Karpas-422 (cell line): ENCODE results near the gene CCDC57. TPM values are rescaled to one million over a fixed set of nuclear protein-coding genes. Genes with fewer than 3 reads are reported as not detected.
A peak's percentile ranks its signal among the peaks of the same experiment; 100 is the strongest.
"Not testable (repeated sequence)": the region's sequence is repeated elsewhere in the genome, so short reads cannot be mapped to it uniquely, and the experiment has no call there.

ENCODE experiments used
- DNase-seq: peaks from one replicate; pipeline ENCODE4 v3.0.0-alpha.2; 2015
- H2AFZ ChIP-seq: fragments of 200-600 bp; sonication (generic); 2 replicates; pipeline ENCODE4 v1.6.1; 2014; ENCODE audit warnings: antibody characterized with exemption, low read length, mixed read lengths
- H3K27ac ChIP-seq: fragments of 200-600 bp; sonication (generic); 2 replicates; pipeline ENCODE4 v1.5.1; 2014; ENCODE audit warnings: mild to moderate bottlenecking, low read length, moderate library complexity
- H3K27me3 ChIP-seq: fragments of 200-600 bp; sonication (generic); 2 replicates; pipeline ENCODE4 v1.6.1; 2014; ENCODE audit warnings: low read length, mixed read lengths
- H3K36me3 ChIP-seq: fragments of 200-600 bp; sonication (generic); 2 replicates; pipeline ENCODE4 v1.6.1; 2014; ENCODE audit warnings: low read length, mixed read lengths; ENCODE audit not compliant: insufficient read depth
- H3K4me1 ChIP-seq: fragments of 200-600 bp; sonication (generic); 2 replicates; pipeline ENCODE4 v1.6.1; 2014; ENCODE audit warnings: mild to moderate bottlenecking, low read length, mixed read lengths
- H3K4me2 ChIP-seq: fragments of 200-600 bp; sonication (generic); 2 replicates; pipeline ENCODE4 v1.6.1; 2014; ENCODE audit warnings: low read length, low read depth, mild to moderate bottlenecking; ENCODE audit not compliant: poor library complexity, severe bottlenecking
- H3K4me3 ChIP-seq: fragments of 200-600 bp; sonication (generic); 2 replicates; pipeline ENCODE4 v1.5.1; 2014; ENCODE audit warnings: mild to moderate bottlenecking, antibody characterized with exemption, low read length, mixed read lengths
- H3K79me2 ChIP-seq: fragments of 200-600 bp; sonication (generic); 2 replicates; pipeline ENCODE4 v1.6.1; 2014; ENCODE audit warnings: mild to moderate bottlenecking, low read length, mixed read lengths
- H3K9ac ChIP-seq: fragments of 200-600 bp; sonication (generic); 2 replicates; pipeline ENCODE4 v1.6.0; 2014; ENCODE audit warnings: low read length
- H3K9me2 ChIP-seq: fragments of 200-600 bp; sonication (generic), shearing (Covaris generic); replicated peaks from 2 replicates; pipeline ENCODE4 v1.6.0; 2014; ENCODE audit warnings: mild to moderate bottlenecking, low read length, moderate library complexity; ENCODE audit not compliant: insufficient read depth
- H3K9me3 ChIP-seq: fragments of 300-700, 200-600 bp; sonication (generic); 2 replicates; pipeline ENCODE4 v1.6.1; 2014; ENCODE audit warnings: low read length, mixed read lengths
- H4K20me1 ChIP-seq: fragments of 200-600 bp; sonication (generic); 2 replicates; pipeline ENCODE4 v1.6.1; 2014; ENCODE audit warnings: mild to moderate bottlenecking, antibody characterized with exemption, low read length, low read depth; ENCODE audit not compliant: insufficient read depth
- total RNA-seq: library from RNA; depleted of rRNA; stranded (reverse); fragments of >200 nt; shearing (Covaris generic); gene quantifications from 2 replicates; pipeline ENCODE4 v1.2.3, GENCODE V29; 2014; ENCODE audit warnings: low replicate concordance

The CCDC57 gene
- total RNA-seq, 1 experiment from 2014 or later: 31.3 TPM

GRCh38 chr17:82213251-82214011, 789 bp upstream of the CCDC57 start:
- no peaks in the 10 kb centered on the region for H3K36me3 ChIP-seq
- peaks cover 15% of the 10 kb centered on the region for H3K4me1 ChIP-seq
- H2AFZ ChIP-seq: peak overlapping the region; percentile 97
- peak overlapping the region; percentile 88 for H3K9ac ChIP-seq
- no peaks in the 10 kb centered on the region for H4K20me1 ChIP-seq
- peak; percentile 62 for DNase-seq
- H3K27ac ChIP-seq: no peak overlapping the region
- no peaks in the 10 kb centered on the region for H3K27me3 ChIP-seq
- H3K79me2 ChIP-seq: no peaks in the 10 kb centered on the region
- no peaks in the 10 kb centered on the region for H3K9me3 ChIP-seq
- peak overlapping the region; percentile 85 for H3K4me2 ChIP-seq
- H3K9me2 ChIP-seq: no peaks in the 10 kb centered on the region
- H3K4me3 ChIP-seq: peak overlapping the region; percentile 93

- not testable (repeated sequence) for H3K4me3 ChIP-seq, H3K36me3 ChIP-seq, H3K9ac ChIP-seq, H3K27ac ChIP-seq, H3K9me3 ChIP-seq, H2AFZ ChIP-seq, H3K9me2 ChIP-seq, DNase-seq, H3K79me2 ChIP-seq, H3K4me2 ChIP-seq, H3K27me3 ChIP-seq, H4K20me1 ChIP-seq
- peaks cover 22% of the 10 kb centered on the region for H3K4me1 ChIP-seq
These were observed 2.0 kb downstream of the CCDC57 start for GRCh38 chr17:82210655-82211054.

DNA sequence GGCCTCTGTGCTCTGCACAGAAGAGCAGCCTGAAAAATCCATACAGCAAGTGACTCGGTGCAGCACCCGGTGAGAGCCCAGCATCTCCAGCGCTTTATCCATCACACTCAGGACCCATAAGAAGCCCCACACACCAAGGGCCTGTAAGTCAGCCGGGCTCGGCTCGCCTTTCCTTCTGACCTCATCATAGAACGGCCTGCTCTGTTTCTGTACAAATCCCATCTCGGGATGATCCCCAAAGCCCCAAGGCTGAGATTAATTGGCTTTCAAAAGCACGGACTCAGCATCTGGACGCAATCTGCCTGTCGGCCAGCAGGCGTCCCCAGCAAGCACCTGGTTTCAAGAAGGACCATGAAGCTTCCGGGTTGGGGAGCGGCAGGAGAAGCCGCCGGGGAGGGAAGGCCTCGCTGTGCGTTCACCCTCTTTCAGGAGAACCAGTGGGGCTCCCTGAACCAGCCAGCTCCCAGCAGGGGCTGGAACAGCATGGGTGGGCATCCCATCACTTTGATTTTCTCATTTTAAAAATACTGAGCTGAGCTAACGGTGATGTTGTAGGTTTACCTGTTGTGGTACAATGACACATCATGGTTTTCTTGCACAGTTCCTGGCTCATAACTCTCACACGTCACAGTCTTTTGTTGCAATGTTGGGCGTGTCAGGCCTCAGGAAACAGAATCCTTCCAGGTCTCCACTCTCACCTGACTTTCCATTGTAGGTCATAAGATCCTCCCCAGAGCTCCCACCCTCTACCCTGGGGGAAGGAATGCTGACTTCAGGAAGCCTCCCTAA, 6.7 kb downstream of the CCDC57 start:
- H3K4me1 ChIP-seq: peaks cover 8% of the 10 kb centered on the region
- H3K9me2 ChIP-seq: no peaks in the 10 kb centered on the region
- DNase-seq: peak; percentile 92
- no peaks in the 10 kb centered on the region for H3K27me3 ChIP-seq
- peak overlapping the region; percentile 59 for H3K4me2 ChIP-seq
- H3K4me3 ChIP-seq: peak overlapping the region; percentile 35; the same call in 1 of the 2 replicates
- no peaks in the 10 kb centered on the region for H4K20me1 ChIP-seq
- H3K9me3 ChIP-seq: no peaks in the 10 kb centered on the region
- H3K79me2 ChIP-seq: no peaks in the 10 kb centered on the region
- peak overlapping the region; percentile 91 for H2AFZ ChIP-seq
- peak overlapping the region; percentile 63 for H3K9ac ChIP-seq
- no peaks in the 10 kb centered on the region for H3K36me3 ChIP-seq
- H3K27ac ChIP-seq: no peak overlapping the region; the same call in 1 of the 2 replicates

DNA sequence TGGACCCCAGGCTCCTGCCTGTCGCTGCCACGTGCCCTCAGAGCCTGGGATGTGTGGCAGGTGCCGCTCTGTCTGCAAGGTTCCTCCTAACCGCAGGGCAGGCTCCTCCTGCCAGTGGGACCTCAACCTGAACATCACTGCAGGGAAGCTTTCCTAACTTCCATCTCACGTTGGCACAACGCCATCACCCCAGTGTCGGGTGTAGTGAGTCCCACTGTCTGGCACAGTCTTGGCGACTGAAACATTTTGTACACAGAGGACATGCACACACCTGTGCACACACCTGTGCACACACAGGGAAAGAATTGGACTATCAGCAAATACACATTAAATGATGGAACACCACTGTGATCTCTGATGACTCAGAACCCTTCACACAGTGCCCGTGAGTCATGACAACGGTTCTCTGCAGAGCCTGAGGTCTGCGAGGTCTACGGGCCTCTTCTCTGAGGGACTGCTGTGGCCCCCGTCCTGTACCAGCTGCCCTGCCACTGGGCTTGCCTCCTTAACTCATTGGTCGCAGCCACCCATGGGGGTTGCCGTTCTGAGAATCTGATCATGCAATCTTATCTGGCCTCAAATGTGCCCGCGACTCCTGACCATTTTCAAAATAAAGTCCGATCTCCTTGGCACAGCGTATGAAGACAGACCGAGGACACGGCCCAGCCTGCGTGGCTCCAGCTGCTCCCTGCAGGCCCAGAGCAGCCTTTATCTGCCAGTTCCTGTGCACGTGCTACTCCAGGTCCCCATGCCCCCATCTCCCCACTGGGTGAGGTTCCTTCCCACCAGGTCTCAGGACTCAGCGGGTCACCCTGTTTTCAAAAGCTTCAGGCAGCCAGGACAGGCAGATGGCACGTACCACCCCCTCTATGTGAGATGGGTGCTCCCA, 7.6 kb downstream of the CCDC57 start:
- no peaks in the 10 kb centered on the region for H3K9me3 ChIP-seq
- H3K4me1 ChIP-seq: peaks cover 8% of the 10 kb centered on the region
- H3K79me2 ChIP-seq: no peaks in the 10 kb centered on the region
- H3K27ac ChIP-seq: no peak overlapping the region
- H3K27me3 ChIP-seq: no peaks in the 10 kb centered on the region
- no peak for DNase-seq
- H2AFZ ChIP-seq: no peak overlapping the region
- no peak overlapping the region for H3K4me2 ChIP-seq
- H3K36me3 ChIP-seq: no peaks in the 10 kb centered on the region
- no peaks in the 10 kb centered on the region for H4K20me1 ChIP-seq
- no peak overlapping the region for H3K4me3 ChIP-seq
- no peaks in the 10 kb centered on the region for H3K9me2 ChIP-seq
- H3K9ac ChIP-seq: no peak overlapping the region

DNA sequence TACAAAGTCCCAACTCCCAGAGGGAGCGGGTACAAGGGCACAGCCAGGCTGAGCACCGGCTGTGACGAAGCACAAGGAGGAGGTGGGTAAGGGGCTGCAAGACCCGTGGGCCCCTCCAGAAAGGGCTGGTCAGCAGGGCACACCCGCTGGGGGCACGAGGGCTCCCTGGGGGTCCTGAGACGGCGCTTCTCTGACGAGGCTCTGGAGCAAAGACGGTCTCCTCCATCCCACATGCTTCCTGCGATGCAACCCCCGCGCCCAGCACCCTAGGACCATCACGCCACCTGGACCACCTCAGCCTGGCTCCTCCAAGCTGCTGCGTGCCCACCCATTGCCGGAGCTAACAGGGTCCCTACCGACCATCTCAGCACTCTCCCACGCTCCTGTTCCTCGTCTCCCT, 8.7 kb downstream of the CCDC57 start:
- H2AFZ ChIP-seq: no peak overlapping the region
- H3K4me1 ChIP-seq: peaks cover 8% of the 10 kb centered on the region
- DNase-seq: no peak
- H3K27ac ChIP-seq: no peak overlapping the region
- no peak overlapping the region for H3K9ac ChIP-seq
- no peaks in the 10 kb centered on the region for H3K9me3 ChIP-seq
- H3K9me2 ChIP-seq: no peaks in the 10 kb centered on the region
- H3K79me2 ChIP-seq: no peaks in the 10 kb centered on the region
- H3K4me2 ChIP-seq: no peak overlapping the region
- no peaks in the 10 kb centered on the region for H4K20me1 ChIP-seq
- H3K27me3 ChIP-seq: no peaks in the 10 kb centered on the region
- H3K36me3 ChIP-seq: no peaks in the 10 kb centered on the region
- no peak overlapping the region for H3K4me3 ChIP-seq

DNA sequence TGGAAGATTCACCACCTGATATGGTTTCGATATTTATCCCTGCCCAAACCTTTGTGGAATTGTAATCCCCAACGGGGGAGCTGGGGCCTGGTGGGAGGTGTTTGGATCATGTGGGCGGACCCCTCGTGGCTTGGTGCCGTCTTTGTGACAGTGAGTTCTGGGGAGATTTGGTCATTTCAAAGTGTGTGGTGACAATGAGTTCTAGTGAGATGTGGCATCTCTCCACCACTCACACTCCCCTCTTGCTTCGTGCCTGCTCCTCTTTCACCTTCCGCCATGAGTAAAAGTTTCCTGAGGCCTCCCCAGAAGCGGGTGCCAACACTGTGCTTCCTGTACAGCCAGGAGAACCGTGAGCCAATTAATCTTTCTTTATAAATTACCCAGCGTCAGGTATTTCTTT, 9.7 kb downstream of the CCDC57 start:
- H4K20me1 ChIP-seq: no peaks in the 10 kb centered on the region
- H3K4me3 ChIP-seq: no peak overlapping the region
- H3K9ac ChIP-seq: no peak overlapping the region
- no peak overlapping the region for H3K4me2 ChIP-seq
- no peaks in the 10 kb centered on the region for H3K79me2 ChIP-seq
- no peak overlapping the region for H3K27ac ChIP-seq
- peaks cover 8% of the 10 kb centered on the region for H3K4me1 ChIP-seq
- no peaks in the 10 kb centered on the region for H3K27me3 ChIP-seq
- no peaks in the 10 kb centered on the region for H3K9me3 ChIP-seq
- no peaks in the 10 kb centered on the region for H3K9me2 ChIP-seq
- no peaks in the 10 kb centered on the region for H3K36me3 ChIP-seq
- DNase-seq: no peak
- H2AFZ ChIP-seq: no peak overlapping the region

GRCh38 chr17:82201498-82201910, 11.1 kb downstream of the CCDC57 start:
- no peaks in the 10 kb centered on the region for H3K79me2 ChIP-seq
- H3K9me2 ChIP-seq: no peaks in the 10 kb centered on the region
- H3K9me3 ChIP-seq: no peaks in the 10 kb centered on the region
- H2AFZ ChIP-seq: no peak overlapping the region
- no peak overlapping the region for H3K4me2 ChIP-seq
- no peaks in the 10 kb centered on the region for H3K36me3 ChIP-seq
- no peak overlapping the region for H3K27ac ChIP-seq
- no peak overlapping the region for H3K9ac ChIP-seq
- DNase-seq: no peak
- H3K4me1 ChIP-seq: peaks cover 8% of the 10 kb centered on the region
- no peak overlapping the region for H3K4me3 ChIP-seq
- no peaks in the 10 kb centered on the region for H4K20me1 ChIP-seq
- H3K27me3 ChIP-seq: no peaks in the 10 kb centered on the region
